ENCODE data around the gene C9orf50.
"Not testable (repeated sequence)": the region's sequence is repeated elsewhere in the genome, so short reads cannot be mapped to it uniquely, and the experiment has no call there.

C9orf50 gene

DNA sequence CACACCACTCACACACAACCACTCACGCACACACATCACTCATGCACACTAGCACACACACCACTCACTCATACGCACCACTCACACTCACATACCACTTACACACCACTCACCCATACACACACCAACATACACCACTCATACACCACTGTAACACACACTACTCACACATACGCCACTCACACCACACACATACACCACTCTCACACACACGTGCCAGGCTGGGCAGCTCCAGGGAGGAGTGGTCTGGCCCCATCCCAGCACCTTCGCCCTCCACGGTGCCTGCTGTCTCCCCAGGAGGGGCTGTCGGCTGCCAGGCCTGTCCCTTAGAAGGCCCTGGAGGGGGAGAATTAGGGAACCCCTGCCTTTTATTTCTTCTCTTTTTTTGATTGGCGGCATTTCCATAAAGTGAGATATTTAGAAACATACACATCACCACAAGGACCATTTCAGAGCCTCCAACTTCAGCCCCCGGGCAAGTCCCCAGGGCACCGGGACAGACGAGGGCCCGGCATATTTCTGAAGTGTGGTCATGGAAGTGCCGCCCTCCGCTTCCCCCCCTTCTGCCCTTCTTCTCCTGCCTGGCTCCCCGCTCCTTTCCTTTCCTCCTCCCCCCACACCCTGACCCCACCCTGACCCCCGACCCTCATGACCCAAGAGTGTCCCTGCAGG lies 27.3 kb upstream of the C9orf50 start:
- DNase-seq (ENCODE audit: low read depth) = no peak

DNA sequence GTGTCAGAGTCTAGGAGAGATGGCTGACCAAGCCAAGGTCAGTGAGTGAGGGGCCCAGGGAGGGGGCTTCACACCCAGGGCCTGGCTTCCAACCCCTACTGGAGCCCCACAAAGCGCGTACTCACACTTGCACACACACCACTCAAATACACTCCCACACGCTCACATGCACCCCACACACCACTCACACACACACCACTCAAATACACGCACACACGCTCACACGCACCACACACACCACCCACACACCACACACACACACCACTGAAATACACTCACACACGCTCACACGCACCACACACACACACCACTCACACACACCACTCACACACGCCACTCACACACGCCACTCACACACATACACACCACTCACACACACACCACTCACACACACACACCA lies 26.7 kb upstream of the C9orf50 start:
- no peak for DNase-seq (ENCODE audit: low read depth)

DNA sequence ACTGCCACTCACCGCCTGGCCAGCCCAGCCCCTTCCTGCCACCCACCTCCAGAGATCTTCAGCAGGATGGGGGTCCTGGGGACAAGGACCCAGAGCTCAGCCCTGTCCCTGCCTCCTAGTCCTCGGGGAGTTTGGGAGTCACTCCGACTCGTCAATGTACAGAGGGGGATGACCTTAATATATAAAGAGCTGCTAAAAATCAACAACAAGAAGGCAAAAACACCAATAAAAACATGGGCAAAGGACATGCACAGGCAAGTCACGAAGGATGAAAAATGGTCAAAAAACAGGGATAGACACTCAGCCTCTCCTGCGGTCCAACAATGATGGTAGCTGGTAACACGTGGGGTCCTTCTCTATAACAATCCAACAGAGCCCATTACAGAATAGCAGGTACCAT lies 25.8 kb upstream of the C9orf50 start:
- DNase-seq (ENCODE audit: low read depth) = no peak

DNA sequence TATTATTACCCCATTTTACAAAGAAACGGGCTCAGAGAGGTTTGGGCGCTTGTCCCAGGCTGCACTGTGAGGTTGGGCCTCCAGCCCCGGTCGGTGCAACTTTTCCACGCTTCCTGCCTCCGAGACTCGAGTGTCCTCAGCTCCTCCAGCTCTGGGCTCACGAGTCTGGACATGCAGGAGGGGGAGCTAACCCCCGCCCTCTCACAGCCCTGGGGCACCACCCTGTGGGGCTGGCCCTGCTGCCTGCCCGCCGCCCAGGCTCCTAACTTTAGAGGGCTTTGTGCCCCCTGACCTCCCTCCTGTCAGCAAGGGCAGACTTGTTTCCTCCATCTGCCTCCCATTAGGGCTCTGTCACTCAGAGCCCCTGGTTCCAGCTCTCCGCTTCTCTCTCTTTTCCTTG lies 25.4 kb upstream of the C9orf50 start:
- no peak for DNase-seq (ENCODE audit: low read depth)

DNA sequence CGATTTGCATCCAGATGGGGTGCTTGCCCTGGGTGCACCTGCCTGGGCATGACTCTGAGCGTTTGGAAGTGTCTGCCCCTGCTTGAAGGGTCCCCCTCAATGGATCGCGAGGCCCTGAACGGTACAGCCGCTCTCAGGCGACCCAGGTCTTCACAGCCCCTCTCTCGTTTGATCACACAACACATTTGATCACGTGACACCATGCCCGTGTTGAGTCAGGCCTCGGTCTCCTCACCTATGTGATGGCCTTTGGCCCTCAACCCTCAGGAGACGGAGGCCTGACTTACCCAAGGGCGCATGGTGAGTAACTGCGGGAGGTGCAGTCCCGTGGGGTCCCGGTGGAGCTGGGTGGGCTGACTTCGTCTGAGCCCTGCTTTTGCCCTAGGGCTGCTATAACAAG lies 24.0 kb upstream of the C9orf50 start:
- no peak for DNase-seq (ENCODE audit: low read depth)

DNA sequence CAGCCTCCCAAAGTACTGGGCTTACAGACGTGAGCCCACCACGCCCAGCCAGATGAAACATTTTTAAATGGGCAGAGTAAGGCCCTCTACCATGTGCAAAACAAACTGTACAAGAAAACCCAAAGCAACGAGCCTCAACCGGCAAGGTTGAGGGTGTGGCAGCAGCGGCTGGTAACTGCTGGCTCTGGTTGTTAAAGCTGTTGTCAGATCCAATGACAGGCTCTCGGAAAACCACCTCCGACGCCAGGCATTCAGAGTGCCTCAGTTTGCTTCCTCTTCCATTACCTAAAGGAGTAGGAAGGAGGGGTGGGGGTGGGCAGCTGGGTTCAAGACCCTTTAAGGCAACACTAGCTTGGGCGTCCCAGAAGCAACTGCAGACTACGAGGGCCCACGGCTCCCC lies 23.5 kb upstream of the C9orf50 start:
- DNase-seq (ENCODE audit: low read depth) = no peak

DNA sequence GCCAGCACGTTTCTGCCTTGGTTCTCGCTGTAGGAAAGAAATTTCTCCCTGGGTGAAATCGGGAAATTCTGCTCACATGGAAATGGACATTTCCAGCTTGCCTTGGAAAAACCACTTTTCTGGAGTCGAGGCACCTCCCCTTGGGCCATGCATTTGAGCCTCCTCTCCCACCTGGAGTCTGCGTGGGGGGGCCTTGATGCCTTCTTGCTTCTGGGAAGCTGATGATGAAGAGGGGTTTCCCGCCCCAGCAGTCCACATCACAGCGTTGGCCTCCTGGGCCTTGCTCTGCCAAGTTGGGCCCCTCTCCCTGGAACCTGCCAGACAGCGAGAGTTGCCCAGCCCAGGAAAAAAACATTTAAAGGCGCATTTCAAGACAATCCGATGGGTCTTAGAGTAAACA lies 22.8 kb upstream of the C9orf50 start:
- DNase-seq (ENCODE audit: low read depth) = no peak

DNA sequence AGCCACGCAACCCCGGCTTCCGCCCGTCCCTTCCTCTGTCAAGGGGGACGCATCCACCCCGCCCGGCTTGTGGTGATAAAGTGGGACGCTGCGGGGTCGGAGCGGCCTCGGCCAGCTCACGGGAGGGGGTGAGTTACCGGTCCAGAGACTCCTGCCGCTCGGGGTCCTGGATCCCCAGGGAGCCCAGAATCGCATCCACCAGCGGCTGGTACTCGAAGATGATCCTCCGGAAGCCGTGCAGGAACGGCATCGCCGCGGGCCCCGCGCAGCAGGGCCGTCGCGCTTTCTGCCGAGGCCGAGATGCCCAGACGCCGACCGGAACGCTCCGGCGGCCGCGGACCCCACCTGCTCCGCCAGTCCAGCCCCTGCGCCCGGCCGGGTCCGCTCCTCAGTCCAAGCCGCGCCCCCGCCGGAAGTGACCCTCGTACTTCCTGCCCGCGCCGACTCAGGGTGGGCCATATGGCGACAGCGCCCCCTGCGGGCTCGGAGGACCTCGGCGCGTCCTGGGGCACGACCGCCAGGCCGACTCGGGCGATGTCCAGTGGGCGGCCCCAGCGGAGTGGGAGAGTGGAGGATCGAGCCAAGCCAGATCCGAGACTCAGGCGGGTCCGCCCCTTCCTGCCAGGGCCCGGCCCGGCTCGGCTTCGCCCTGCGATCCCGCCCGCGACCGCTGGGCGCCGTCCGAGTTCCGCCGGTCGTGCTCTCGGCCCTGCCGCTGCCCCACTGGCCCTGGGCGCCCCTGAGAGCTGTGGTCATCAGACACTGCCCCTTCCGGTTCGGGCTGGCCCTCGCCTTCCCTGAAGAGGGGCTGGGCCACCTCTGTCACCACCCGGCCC lies 21.1 kb upstream of the C9orf50 start, which contains the start of gene ASB6:
ASB6 (minus strand) TSS at position 402 of the 836 bp plus-strand sequence; CDS start at position 250, 152 bp downstream.
- peak; percentile 93 for DNase-seq (ENCODE audit: low read depth)

DNA sequence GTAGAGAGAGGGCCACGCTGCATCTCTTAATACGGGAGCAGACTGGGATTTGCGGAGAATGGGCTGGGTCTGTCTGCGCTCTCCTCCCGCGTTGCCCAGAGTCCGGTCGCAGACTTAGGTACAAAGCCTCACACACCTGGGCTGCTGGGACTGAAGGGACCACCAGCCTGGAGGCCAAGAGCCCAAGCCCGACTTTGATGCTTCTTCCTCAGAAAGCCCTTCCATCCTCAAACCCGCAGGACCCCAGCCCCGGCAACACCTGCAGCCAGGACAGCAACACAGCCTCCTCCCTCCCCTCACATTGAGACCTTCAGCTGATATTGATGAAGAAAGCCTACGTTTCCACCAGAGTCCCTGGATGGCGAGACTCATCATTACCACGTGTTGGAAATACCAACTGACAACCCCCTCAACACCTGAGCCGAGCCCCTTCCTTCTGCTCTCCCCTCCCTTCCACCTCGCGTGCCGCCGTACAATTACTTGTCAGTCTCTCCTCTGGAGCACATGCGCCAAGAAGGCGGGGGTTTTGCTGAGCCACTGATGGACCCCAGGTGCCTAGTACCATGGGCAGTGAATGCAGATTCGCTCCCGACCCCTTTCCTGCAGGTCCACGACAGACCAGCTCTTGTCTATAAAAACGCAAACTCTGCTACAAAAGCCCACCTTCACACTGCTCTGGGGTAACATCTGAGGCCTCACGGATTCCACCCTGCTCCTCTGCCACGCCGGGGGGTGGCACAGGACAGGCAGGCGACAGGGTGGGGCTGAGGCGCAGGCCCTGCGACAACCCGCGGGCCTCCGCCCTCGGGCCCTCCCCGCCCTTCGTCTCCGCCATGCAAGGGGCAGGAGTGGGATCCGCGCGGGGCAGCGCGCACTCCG lies 20.2 kb upstream of the C9orf50 start:
- no peak for DNase-seq (ENCODE audit: low read depth)

DNA sequence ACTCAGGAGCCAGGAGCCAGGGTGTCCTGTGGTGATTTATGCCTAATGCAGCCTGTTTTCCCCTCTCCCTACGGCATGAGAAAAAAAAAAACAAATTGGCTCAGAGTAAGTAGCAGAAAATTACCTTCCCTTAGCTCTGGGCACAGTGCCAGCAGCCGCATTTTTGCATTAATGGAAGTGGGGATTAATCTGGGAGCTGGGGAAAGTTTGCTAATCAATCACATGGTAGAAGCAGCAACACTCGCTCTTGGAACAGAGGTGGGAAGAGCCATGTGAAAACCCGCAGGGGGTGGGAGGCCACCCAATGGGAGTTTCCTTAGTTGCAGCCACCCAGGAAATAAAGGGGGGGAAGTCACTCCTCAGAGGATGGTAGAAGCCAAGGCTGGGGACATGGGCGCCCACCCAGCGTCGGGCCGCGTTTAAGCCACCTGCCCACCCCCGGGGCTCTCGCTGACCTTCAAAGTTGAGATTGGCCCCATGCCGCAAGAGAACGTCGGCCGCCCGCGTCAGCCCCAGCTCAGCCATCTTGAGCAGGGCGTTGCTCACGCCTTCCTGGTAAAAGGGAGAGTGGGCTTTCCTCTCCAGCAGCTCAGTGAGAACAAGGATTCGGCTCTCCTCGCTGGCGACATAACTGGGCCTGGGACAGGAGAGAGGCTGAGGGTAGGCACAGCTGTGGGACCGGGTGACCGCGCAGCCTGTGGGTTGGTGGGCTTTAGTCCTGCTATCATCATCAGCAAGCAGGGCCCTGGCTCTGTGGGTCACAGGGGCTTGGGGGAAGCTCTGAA lies 19.4 kb upstream of the C9orf50 start:
- DNase-seq (ENCODE audit: low read depth) = no peak

DNA sequence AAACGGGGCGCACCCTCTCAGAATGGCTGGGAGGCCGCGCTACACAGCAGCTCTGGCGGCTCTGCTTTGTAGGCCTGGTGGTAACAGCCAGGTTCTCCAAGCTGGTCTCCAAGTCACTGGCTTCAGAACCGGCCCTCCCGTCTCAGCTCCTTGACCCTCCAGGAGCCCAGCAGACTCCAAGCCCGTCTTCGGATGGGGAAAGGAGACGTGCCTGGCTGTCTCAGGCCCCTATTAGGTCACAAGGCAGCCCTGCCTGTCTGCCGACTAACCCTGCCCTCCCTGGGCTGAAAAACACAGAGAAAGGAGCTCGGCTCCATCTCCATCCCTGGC lies 18.8 kb upstream of the C9orf50 start:
- no peak for DNase-seq (ENCODE audit: low read depth)

DNA sequence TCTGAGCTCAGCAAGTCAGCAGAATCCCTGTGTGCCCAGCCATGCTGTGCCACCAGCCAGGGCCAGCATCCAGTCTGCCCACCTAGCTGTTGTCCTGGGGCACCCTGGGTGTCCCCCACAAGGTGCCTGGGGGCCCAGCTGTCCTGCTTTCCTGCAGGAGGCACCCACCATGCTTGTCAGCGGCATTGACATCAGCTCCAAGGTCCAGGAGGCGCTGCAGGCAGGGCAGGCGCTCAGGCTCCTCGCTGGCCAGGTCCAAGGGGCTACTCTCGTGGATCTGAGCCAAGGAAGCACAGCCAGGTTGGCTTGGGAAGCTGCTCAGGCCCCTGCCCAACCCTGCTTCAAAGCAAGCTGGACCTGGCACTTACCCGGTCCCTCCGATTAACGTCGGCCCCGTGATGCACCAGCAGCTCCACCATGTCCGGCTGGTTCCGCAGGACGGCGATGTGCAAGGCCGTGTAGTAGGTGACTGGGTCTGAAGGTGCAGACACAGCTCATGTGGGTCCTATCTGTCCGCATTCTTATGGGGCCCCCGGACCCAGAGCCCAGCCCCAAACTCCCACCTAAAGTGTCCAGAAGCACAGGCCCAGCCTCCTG lies 18.2 kb upstream of the C9orf50 start:
- no peak for DNase-seq (ENCODE audit: low read depth)

DNA sequence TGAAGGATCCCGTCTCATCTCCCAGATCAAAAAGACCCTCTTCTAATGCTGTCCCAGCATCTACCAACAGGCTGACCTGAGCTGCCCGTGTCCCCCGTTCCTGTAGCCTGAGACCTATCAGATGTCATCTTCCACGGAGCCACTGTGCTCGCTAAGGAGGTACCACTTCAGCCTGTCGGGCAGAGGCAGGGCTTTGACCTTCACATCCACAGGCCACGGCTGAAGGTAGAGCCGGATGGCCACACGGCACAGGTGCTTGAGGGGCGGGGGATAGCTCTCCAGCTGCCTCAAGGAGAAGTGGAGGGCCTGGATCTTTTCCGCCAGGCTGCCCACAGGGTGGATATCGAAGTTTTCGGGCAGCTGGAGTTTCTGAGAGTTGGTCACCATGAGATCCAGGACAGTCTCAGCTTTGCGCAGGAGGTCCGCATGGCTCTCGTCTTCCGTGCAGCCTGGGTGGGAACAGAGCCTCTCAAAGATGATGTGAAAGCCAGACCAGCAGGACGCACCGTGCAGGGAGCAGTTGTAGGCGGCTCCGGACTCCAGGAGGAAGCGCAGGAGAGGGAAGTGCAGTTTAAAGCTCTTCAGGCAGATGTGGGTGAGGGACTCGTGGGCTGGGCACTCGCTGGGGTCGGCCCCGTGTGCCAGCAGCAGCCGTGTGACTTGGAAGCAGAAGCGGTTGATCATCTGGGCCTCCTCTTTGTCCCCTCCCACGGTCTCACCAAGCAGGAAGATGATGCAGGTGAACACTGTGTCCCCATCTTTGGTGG lies 17.0 kb upstream of the C9orf50 start:
- DNase-seq (ENCODE audit: low read depth) = no peak

DNA sequence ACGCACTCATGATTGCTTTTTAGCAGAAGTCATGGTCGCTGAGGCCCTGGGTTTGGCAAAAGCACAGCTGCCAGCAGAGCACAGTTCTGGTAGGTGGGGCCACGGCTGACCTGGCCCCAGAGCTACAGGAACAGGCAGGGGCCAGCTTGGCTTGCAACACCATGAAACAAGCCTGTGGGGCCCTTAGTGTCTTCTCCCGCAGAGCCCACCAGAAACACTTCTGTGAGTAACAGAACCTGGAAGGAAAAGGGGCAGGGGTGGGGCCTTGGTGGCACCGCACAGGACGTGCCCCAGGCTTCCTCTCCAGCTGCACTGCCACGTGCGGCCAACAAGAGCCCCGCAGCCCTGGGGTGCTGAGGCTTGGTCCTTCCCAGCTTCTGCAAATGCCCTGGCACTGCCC lies 16.2 kb upstream of the C9orf50 start:
- no peak for DNase-seq (ENCODE audit: low read depth)

DNA sequence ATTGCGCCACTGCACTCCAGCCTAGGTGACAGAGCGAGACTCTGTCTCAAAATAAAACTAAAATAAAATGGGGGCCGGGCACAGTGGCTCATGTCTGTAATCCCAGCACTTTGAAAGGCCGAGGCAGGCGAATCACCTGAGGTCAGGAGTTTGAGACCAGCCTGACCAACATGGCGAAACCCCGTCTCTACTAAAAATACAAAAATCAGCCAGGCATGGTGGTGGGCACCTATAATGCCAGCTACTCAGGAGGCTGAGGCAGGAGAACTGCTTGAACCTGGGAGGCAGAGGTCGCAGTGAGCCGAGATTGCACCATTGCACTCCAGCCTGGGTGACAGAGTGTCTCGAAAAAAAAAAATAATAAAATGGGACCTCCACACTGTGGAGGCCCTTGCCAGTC lies 15.4 kb upstream of the C9orf50 start:
- DNase-seq (ENCODE audit: low read depth) = not testable (repeated sequence)

DNA sequence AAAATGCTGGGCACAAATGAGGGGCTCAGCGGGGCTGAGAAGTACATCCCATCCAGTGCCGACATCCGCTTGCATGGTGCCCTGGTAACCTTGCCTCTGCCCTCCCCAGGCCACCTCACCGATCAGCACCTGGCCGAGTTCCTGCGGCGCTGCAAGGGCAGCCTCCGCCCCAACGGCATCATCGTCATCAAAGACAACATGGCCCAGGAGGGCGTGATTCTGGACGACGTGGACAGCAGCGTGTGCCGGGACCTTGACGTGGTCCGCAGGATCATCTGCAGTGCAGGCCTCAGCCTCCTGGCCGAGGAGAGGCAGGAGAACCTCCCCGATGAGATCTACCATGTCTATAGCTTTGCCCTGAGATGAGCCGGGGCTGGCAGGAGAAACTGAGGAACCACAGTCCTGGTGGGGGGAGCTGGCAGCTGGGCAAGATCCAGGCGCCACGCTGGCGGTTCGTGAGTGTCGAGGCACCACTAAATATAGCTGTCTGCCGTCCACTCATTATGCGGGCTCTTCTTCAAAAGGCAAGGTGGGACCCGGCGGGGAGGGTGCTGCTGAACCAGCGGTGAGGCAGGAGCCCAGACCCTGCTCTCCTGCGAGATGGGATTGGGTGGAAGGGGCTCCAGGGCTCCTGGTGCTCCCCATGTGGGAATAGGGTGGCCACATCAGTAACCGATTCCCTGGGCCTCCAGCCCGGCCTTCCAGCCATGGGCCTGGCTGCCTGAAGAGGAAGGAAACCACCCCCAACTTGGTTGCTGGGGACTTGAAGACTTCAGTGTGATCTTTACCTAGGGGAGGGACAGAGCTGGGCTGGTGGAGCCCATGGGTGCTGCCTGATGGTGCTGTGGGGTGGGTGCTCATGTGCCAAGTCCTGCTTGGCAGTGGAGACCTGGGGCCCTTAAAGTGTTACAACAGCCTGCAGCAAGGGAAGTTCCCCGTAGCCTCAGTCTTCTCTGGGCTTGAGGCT lies 14.5 kb upstream of the C9orf50 start:
- no peak for DNase-seq (ENCODE audit: low read depth)

DNA sequence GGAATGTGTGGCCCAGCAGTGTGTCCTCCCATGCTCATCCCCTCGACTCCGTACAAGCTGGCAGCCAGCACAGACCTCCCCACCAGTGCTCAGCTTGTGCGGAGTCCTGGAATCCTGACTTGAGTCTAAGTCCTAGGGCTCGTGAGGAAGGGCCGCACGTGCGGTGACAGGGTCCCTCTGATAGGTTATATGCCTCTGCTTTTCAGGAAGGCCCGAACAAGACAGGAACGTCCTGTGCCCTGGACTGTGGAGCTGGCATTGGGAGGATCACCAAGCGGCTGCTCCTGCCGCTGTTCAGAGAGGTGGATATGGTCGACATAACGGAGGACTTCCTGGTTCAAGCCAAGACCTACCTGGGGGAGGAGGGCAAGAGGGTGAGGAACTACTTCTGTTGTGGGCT lies 12.9 kb upstream of the C9orf50 start:
- no peak for DNase-seq (ENCODE audit: low read depth)

DNA sequence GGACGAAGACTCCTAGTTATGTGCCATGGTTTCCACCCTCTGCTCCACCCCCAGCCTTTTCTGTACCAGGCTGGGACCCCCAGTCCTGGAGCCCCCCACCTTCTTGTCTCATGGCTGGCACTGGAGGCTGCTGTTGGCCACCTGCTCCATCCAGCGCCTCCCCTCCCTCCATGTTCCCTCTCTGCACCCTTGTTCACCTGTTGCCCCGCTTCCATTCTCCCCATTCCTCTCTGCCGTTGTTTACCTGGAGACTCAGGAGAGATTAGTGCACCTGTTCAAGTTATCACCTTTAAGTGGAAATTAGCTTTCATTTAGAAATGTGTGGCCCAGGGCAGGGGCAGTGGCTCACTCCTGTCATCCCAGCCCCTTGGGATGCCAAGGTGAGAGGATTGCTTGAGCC lies 12.3 kb upstream of the C9orf50 start:
- DNase-seq (ENCODE audit: low read depth) = no peak

DNA sequence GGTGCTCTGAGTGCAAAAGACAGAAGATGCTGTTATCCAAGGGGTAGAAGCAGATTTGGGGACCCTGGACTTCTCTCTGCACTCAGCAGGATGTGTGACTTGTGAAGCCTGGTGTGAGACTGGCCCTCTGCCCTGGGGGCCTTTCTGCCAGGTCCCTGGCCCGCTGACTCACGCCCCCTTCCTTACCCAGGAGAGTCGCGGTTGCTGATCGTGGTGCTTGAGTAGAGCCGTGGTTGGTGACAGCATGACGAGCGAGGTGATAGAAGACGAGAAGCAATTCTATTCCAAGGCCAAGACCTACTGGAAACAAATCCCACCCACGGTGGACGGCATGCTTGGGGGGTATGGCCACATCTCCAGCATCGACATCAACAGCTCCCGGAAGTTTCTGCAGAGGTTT lies 11.6 kb upstream of the C9orf50 start:
- no peak for DNase-seq (ENCODE audit: low read depth)

Measured in activated gamma-delta T cell treated with anti-CD3 and anti-CD28 coated beads, Interleukin-2, amount 50 U/mL, for 16 hours (primary cell).